ENCODE results near the gene ZNF546.
"Not testable (repeated sequence)": the region's sequence is repeated elsewhere in the genome, so short reads cannot be mapped to it uniquely, and the experiment has no call there.

Gene ZNF546

DNA sequence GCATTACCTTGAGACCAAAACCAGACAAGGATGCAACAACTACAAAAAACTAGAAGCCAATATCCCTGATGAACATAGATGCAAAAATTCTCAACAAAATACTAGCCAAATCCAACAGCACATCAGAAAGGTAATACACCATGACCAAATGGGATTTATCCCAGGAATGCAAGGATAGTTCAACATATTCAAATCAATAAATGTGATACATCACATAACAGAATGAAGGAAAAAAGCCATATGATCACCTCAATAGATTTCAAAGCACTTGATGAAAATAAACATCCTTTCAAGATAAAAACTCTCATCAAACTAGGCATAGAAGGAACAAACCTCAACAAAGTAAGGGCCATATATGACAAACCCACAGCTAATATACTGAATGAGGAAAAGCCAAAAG is 10.2 kb upstream of the ZNF546 start:
- no peak for DNase-seq (ENCODE audit: low read depth)

DNA sequence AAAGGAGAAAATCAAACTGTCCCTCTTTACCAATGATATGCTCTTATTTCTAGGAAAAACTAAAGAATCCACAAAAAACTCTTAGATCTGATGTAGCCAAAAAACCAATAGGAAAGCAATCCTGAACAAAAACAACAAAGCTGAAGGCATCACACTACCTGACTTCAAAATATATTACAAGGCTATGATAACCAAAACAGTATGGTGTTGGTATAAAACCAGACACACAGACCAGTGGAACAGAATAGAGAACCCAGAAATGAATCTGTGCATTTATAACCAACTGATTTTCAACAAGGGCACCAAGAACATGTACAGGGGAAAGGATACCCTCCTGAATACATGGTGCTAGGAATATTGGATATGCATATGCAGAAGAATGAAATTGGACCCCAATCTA is 9.7 kb upstream of the ZNF546 start:
- no peak for DNase-seq (ENCODE audit: low read depth)

DNA sequence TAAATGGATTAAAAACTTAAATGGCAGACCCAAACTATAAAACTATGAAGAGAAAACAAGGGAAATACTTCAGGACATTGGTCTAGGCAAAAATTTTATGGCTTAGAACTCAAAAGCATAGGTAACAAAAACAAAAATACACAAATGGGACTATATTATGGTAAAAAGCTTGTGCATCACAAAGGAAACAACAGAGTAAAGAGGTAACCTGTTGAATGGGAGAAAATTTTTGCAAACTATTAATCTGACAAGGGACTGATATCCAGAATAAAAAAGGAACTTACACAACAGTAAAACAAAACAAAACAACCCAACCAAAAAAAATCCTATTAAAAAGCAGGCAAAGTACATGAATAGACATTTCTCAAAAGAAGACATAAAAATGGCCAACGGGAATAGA is 9.3 kb upstream of the ZNF546 start:
- no peak for DNase-seq (ENCODE audit: low read depth)

DNA sequence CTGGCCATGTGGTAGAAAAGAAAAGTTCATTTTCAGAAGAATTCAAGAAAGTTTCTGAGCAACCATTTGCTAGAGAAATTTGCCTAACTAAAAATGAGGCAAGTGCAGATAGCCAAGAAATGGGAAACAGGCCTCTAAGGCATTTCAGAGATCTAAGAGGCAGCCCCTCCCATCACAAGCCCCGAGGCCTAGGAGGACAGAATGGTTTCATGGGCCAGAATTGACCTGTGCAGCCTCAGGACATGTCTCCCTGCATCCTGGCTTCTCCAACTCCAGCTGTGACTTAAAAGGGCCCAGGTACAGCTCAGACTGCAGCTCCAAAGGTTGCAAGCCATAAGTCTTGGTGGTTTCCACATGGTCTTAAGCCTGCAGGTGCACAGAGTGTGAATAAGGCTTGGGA is 3.3 kb upstream of the ZNF546 start:
- DNase-seq (ENCODE audit: low read depth) = no peak

DNA sequence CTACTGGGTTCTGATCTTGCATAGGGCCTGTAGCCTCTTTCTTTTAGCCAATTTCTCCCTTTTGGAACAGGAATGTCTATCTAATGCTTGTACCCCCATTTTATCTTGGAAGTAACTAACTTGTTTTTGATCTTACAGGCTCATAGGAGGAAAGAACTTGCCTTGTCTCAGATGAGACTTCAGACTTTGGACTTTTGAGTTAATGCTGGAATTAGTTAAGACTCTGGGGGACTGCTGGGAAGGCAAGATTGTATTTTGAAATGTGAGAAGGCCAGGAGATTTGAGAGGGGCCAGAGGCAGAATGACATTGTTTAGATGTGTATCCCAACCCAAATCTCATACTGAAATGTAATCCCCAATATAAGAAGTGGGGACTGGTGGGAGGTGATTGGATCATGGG is 2.5 kb upstream of the ZNF546 start:
- no peak for DNase-seq (ENCODE audit: low read depth)

DNA sequence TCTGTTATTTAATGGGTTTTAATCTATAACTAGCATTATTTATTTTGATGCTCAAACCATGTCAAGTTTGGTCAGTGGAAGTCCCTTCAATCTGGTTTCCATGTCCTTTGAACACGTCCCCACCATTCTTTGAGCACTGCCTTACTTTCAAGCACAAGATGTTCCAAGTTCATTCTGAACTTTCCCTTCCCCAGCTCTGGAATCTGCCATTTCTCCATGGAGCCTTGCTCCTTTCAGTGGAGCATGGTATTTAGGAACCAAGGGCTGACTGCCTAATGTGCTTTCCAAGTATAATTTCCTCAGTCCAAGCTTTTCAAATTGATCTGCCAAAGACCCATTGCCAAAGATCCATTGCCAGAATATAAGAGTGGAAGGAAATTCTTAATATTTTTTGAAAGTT is 1.1 kb upstream of the ZNF546 start:
- DNase-seq (ENCODE audit: low read depth) = no peak

DNA sequence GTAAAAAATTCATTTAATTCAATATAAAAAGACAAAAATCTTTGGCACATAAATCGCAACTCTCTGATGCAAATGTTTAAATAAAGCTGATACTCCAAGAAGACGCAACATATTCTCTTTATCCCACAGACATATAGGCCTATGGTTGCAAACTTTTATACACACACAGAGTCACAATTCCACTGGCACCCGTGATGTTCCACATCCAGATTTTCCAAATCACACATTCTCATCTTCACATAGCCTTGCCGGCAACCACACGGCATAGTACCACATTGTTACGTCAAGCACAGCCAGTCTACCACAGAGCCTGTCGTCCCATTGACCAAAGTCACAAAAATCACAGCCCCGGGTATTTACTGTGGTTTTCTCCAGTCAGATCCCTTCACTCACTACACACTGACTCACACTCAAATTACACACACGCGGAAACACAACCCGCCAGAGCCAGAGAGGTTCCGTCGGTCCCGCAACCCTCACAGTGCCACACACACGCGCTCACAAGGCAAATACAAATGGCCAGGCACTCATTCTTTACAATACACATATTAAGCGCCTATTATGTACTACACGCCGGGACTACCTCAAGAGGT is 546 bp upstream of the ZNF546 start:
- DNase-seq (ENCODE audit: low read depth) = peak; percentile 30

DNA sequence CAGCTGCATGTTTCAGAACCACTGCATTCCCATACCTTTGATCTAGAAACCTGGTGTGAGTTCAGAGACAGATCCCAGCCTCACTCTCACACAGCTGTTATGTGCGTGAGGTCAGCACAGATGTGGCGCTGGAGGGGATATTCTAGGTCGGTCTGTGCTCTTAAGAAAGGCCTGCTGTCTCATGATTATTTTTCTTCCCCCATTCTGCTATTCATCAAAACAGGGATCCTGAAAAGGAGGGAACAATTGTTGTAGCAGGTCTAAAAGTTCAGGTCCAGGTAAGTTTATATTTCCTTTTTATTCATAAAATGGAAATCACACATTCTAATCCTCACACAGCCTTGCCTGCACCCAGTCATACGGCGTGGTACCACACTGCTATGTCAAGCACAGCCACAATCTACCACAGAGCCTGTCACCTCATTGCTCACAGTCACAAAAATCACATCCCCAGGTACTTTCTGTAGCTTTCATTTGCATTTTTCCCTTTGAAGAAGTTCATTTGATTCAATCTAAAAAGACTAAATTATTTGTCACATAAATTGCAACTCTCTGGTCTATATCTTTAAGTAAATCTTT is 867 bp downstream of the ZNF546 start:
- no peak for DNase-seq (ENCODE audit: low read depth)

DNA sequence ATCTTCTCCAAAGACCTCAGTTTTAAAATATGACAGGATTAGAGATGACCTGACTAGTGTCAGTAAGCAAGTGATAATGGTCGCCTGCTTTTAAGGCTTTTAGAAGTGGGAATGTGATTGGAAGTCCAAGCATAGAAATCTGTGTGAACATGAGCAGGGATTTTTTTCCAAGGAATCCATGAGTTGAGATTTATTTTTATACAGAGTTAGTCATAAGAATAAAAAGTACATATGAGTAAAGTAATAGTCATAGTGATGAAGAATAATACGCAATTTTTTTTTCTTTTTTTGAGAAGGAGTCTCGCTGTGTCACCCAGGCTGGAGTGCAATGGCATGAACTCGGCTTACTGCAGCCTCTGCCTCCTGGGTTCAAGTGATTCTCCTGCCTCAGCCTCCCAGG is 1.6 kb downstream of the ZNF546 start:
- peak; percentile 48 for DNase-seq (ENCODE audit: low read depth)

DNA sequence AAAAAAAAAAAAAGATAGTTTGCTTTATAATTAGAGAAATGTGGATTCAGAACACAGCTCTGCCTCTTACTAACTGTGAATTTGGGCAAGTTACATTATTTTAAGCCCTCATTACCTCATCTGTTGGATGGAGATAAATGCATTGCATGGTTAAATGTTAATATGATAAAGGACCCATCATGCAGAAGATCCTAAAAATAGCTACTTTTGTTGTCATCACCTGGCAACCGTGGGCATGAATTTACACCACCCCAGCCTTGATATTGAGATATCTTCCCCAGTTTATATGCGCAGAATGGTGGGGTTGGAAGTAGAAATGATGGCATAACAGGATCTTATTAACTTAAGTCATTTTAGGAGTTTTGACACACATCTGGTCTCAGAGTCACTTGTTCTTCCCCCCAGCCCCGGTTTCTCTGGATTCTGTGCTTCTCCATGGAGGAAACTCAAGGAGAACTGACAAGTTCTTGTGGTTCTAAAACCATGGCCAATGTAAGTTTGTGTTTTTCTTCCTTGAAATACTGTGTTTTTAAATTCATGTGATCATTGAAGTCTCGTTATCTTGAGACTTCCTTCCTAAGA is 8.9 kb downstream of the ZNF546 start:
- no peak for DNase-seq (ENCODE audit: low read depth)

DNA sequence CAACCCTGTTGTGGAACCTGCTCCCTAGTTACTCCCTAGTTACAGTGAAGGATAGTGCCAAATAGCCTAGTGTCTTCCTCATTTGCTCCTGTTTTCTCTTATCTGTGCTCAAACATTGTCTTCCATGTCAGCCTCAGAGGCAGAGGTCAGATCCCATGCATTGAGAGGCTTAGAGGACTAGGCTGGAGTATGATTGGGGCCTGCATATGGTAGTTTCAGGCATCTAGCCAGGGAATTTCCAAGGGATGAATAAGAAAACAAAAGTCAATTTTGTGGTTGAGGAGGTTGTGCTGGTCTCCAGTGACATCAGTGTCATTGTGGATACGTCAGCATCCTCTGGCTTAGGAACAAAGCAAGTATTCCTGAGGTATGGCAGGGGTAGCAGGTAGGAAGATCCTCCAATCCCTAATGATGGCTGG is 9.4 kb downstream of the ZNF546 start:
- DNase-seq (ENCODE audit: low read depth) = peak; percentile 44

DNA sequence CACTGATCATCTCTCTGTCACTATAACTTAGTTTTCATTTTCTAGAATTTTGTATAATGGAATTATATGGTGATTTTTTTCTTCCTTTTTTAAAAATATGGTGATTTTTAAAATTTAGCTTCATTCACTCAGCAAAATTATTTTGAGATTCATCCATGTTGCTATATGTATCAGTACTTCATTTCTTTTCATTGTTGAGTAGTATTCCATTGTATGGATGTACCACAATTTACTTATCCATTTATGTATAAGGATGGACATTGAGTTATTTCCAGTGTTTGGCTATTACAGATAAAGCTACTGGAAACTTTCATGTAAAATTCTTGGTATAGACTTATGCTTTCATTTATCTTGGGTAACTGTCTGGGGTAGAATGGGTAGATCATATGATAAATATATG is 12.8 kb downstream of the ZNF546 start:
- no peak for DNase-seq (ENCODE audit: low read depth)

DNA sequence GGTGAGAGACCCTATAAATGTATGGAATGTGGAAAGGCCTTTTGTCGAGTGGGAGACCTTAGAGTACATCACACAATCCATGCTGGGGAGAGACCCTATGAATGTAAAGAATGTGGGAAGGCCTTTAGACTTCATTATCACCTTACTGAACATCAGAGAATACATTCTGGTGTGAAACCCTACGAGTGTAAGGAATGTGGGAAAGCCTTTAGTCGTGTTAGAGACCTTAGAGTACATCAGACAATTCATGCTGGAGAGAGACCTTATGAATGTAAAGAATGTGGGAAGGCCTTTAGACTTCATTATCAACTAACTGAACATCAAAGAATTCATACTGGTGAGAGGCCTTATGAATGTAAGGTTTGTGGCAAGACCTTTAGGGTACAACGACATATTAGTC is 17.1 kb downstream of the ZNF546 start:
- DNase-seq (ENCODE audit: low read depth) = no peak

DNA sequence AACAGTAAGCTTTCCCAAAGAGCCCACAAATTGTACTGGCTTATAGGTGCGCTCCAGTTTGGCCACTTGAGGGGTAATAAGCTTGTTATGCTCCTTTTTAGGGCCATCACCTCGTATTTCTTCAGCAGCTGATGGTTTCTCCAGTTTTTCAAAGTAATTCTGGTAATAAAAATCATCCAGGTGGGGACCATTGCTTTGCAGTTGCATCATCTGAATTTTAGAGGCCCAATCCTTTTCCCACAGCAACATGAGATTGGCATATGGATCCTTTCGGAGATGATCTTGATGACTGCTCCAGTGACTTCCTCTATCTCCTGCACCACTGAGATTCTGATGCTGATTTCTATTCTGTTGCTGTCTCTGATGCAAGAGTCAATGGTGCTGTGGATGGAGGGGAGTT is 27.1 kb downstream of the ZNF546 start:
- no peak for DNase-seq (ENCODE audit: low read depth)

DNA sequence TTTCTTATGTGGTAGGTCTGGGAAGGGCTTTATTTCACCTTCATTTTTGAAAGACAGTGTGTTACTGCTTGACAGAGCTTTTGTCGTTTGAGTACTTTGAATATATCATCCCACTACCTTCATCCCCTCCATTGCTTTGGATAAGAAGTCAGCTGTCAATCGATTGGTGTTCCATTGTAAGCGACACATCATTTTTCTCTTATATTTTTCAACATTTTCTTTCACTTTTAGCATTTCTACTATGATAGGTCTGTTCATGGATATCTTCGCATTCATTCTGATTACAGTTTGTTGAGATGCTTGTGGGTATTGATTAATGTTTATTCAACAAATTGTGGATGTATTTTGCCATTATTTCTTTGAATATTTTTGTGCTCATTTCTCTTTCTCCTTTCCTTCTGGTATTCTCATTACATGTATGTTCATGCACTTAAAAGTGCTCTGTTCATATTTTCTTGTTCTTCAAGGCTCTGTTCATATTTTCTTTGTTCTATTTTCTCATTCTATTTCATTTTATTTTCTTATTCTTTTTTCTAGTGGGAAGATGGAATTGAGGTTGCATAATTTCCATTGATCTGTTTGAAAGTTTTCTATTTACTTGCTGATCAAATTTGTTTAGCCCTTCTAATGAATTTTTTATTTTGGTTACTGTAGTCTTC is 29.2 kb downstream of the ZNF546 start:
- DNase-seq (ENCODE audit: low read depth) = no peak

DNA sequence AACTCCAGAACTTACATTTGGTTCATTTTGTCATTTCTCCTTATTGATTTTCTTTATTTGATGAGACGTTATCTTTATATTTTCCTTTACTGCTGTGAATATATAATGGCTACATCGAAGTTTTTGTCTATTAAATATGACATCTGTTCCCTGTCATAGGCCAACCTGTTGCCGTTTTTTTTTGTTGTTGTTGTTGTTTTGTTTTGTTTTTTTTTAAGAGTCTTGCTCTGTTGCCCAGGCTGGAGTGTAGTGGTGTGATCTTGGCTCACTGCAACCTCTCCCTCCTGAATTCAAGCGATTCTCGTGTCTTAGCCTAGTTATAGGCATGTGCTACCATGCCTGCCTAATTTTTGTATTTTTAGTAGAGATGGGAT is 29.7 kb downstream of the ZNF546 start:
- no peak for DNase-seq (ENCODE audit: low read depth)

DNA sequence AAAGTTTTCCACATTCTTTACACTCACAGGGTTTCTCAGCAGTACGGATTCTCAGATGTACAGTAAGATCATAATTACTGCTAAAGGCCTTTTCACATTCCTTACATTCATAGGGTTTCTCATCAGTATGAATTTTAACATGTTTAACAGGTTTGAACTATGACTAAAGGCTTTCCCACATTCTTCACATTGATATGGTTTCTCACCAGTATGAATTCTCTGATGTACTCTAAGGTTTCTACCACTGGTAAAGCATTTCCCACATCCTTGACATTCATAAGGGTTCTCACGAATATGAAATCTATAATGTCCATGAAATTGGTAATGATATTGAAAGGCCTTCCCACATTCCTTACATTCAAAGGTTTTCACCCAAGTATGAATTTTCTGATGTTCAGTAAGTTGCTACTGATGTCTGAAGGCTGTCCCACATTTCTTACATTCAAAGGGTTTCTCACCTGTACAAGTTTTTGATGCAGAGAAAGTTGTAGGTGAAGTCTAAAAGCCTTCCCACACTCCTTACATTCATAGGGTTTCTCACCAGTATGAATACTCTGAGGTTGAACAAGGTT is 37.2 kb downstream of the ZNF546 start:
- DNase-seq (ENCODE audit: low read depth) = no peak

DNA sequence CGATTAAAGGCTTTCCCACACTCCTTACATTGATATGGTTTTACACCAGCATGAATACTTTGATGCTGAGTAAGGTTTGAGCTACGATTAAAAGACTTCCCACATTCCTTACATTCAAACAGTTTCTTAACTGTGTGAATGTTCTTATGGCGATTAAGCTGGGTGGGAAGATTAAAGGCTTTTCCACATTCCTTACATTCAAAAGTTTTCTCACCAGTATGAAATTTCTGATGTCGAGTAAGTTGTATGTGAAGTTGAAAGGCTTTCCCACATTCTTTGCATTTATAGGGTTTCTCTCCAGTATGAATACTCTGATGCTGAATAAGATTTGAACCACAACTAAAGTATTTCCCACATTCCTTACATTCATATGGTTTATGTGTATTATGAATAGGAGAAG is 39.1 kb downstream of the ZNF546 start:
- no peak for DNase-seq (ENCODE audit: low read depth)

DNA sequence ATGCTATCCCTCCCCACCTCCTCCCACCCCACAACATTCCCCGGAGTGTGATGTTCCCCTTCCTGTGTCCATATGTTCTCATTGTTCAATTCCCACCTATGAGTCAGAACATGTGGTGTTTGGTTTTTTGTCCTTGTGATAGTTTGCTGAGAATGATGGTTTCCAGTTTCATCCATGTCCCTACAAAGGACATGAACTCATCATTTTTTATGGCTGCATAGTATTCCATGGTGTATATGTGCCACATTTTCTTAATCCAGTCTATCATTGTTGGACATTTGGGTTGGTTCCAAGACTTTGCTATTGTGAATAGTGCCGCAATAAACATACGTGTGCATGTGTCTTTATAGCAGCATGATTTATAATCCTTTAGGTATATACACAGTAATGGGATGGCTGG is 41.2 kb downstream of the ZNF546 start:
- DNase-seq (ENCODE audit: low read depth) = not testable (repeated sequence)

DNA sequence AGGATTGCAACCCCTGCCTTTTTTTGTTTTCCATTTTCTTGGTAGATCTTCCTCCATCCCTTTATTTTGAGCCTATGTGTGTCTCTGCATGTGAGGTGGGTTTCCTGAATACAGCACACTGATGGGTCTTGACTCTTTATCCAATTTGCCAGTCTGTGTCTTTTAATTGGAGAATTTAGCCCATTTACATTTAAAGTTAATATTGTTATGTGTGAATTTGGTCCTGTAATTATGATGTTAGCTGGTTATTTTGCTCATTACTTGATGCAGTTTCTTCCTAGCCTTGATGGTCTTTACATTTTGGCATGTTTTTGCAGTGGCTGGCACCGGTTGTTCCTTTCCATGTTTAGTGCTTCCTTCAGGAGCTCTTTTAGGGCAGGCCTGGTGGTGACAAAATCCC is 44.9 kb downstream of the ZNF546 start:
- DNase-seq (ENCODE audit: low read depth) = not testable (repeated sequence)

DNA sequence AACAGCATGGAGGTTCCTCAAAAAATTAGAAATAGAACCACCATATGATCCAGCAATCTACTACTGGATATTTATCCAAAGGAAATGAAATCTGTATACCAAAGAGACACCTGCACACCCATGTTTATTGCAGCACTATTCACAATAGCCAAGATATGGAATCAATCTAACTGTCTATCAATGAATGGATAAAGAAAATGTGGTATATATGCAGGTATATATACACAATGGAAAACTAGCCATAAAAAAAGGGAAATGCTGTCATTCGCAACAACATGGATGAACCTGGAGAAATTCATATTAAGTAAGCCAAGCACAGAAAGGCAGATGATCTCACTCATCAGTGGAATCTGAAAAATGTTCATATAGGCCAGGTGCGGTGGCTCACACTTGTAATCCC is 56.6 kb downstream of the ZNF546 start:
- no peak for DNase-seq (ENCODE audit: low read depth)

DNA sequence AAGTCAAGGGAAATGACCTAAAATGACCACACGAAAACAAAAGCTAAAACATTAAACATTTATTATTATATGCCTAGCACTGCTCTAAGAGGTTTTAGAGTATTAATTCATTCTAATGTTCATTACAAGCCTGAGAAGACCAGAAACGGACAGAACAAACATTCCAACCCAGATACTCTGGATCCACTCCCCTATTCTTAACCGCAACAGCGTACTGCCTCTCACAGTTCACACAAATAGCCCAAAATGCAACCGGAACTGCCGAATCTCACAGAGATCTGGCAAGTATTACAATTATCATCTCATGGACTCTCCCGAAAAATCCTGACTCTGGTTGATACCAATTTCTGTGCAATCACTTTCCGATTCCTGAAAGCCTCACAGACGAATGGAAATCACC is 57.8 kb downstream of the ZNF546 start:
- no peak for DNase-seq (ENCODE audit: low read depth)

DNA sequence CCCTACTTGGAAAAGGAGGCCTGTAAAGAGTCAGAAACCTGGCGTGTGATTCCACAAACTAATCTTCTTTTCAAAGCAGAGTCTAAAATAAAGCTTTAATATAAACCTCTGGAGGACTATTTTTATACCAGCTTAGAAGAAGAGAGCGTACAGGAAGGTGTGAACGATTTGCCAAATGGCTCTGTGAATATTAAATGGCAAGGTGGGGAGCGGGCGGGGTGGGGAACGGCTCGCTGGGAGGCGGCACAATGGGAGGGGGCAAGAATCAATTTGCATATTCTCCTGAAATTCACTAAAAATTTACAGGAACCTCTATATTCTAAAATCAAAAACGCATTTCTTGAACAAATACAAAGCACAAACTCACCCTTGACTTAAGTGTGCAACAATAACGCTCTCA is 58.2 kb downstream of the ZNF546 start:
- no peak for DNase-seq (ENCODE audit: low read depth)
